ENCODE data around the gene HNRNPM. TPM values are rescaled to one million over a fixed set of nuclear protein-coding genes. Genes with fewer than 3 reads are reported as not detected.

The HNRNPM gene
- total RNA-seq, 1 donor: 41.8 TPM

- no peak overlapping the region for H3K4me3 ChIP-seq (ENCODE audit: low read depth, low read length)
- no peak for TF ChIP-seq CTCF (IDR thresholded peaks at IDR 0.05; ENCODE audit: insufficient read depth, low read length)
- no peak for DNase-seq (ENCODE audit: low read depth)
Observed at GRCh38 chr19:8476524-8476923, 31.7 kb downstream of the HNRNPM start.

GRCh38 chr19:8477889-8478288 is 33.1 kb downstream of the HNRNPM start:
- DNase-seq (ENCODE audit: low read depth): no peak
- TF ChIP-seq CTCF (IDR thresholded peaks at IDR 0.05; ENCODE audit: insufficient read depth, low read length): no peak
- no peak overlapping the region for H3K4me3 ChIP-seq (ENCODE audit: low read depth, low read length)

GRCh38 chr19:8478598-8478997 is 33.8 kb downstream of the HNRNPM start:
- H3K4me3 ChIP-seq (ENCODE audit: low read depth, low read length): no peak overlapping the region
- no peak for DNase-seq (ENCODE audit: low read depth)
- no peak for TF ChIP-seq CTCF (IDR thresholded peaks at IDR 0.05; ENCODE audit: insufficient read depth, low read length)

GRCh38 chr19:8481201-8481600 is 36.4 kb downstream of the HNRNPM start:
- no peak for DNase-seq (ENCODE audit: low read depth)
- no peak overlapping the region for H3K4me3 ChIP-seq (ENCODE audit: low read depth, low read length)
- TF ChIP-seq CTCF (IDR thresholded peaks at IDR 0.05; ENCODE audit: insufficient read depth, low read length): no peak

GRCh38 chr19:8481616-8482015 is 36.8 kb downstream of the HNRNPM start:
- no peak overlapping the region for H3K4me3 ChIP-seq (ENCODE audit: low read depth, low read length)
- no peak for TF ChIP-seq CTCF (IDR thresholded peaks at IDR 0.05; ENCODE audit: insufficient read depth, low read length)
- no peak for DNase-seq (ENCODE audit: low read depth)

- H3K4me3 ChIP-seq (ENCODE audit: low read depth, low read length): no peak overlapping the region
- no peak for TF ChIP-seq CTCF (IDR thresholded peaks at IDR 0.05; ENCODE audit: insufficient read depth, low read length)
- DNase-seq (ENCODE audit: low read depth): no peak
Observed at GRCh38 chr19:8482696-8483095, 37.9 kb downstream of the HNRNPM start.

GRCh38 chr19:8483165-8483564 is 38.4 kb downstream of the HNRNPM start:
- DNase-seq (ENCODE audit: low read depth): no peak
- no peak for TF ChIP-seq CTCF (IDR thresholded peaks at IDR 0.05; ENCODE audit: insufficient read depth, low read length)
- H3K4me3 ChIP-seq (ENCODE audit: low read depth, low read length): no peak overlapping the region

All from fibroblast of the aortic adventitia (primary cell).